SK-MEL-5 (cell line): ENCODE results near the gene SLC37A2. TPM values are rescaled to one million over a fixed set of nuclear protein-coding genes. Genes with fewer than 3 reads are reported as not detected.
A peak's percentile ranks its signal among the peaks of the same experiment; 100 is the strongest.

Experiments
- DNase-seq: peaks from one replicate; pipeline ENCODE4 v3.0.0-alpha.2; 2016; ENCODE audit warnings: low read depth, low spot score
- in situ Hi-C: cut with HindIII; loops from 2 replicates; pipeline ENCODE4 v1.10.0; 2016; ENCODE audit warnings: low sequenced_read_pairs, high pct_unique_total_duplicates, low pct_unique_long_range_greater_than_20kb
- total RNA-seq: library from RNA; depleted of rRNA; stranded (reverse); fragments of >200 nt; shearing (Covaris generic); gene quantifications from 2 replicates; pipeline ENCODE4 v1.2.3, GENCODE V29; 2014; rRNA removed

SLC37A2 gene
- total RNA-seq, 1 experiment from 2014 or later = 184 TPM

- DNase-seq = no peak
- in situ Hi-C loops = no loop called here
Observed at GRCh38 chr11:125123194-125123946, 60.3 kb downstream of the SLC37A2 start.

GRCh38 chr11:125123947-125124617 lies 61.0 kb downstream of the SLC37A2 start:
- DNase-seq = peak; percentile 78
- in situ Hi-C loops = no loop called here

GRCh38 chr11:125124618-125124992 lies 61.5 kb downstream of the SLC37A2 start:
- no peak for DNase-seq
- in situ Hi-C loops = no loop called here

GRCh38 chr11:125128450-125128849 lies 65.3 kb downstream of the SLC37A2 start:
- no peak for DNase-seq
- in situ Hi-C loops = no loop called here

GRCh38 chr11:125129316-125129993 lies 66.3 kb downstream of the SLC37A2 start:
- in situ Hi-C loops = no loop called here
- no peak for DNase-seq

- no peak for DNase-seq
- in situ Hi-C loops = no loop called here
Observed at GRCh38 chr11:125132071-125132470, 69.0 kb downstream of the SLC37A2 start.

GRCh38 chr11:125132596-125132995 lies 69.5 kb downstream of the SLC37A2 start:
- in situ Hi-C loops = no loop called here
- no peak for DNase-seq

GRCh38 chr11:125136001-125136400 lies 72.9 kb downstream of the SLC37A2 start:
- in situ Hi-C loops = no loop called here
- DNase-seq = no peak

GRCh38 chr11:125138966-125139365 lies 75.9 kb downstream of the SLC37A2 start:
- no peak for DNase-seq
- in situ Hi-C loops = no loop called here

- in situ Hi-C loops = loop anchor here (10.0 kb wide), 1 partner anchor 185 kb away; the partner anchor contains the start of gene CCDC15
- no peak for DNase-seq
Observed at GRCh38 chr11:125139778-125140177, 76.7 kb downstream of the SLC37A2 start.

Other genes starting within 250 kb of the SLC37A2 start
- gene ROBO3, start 197.9 kb upstream of the SLC37A2 start, total RNA-seq = 3.0 and 3.2 TPM in 2 replicates
- not detected in 2 replicates for gene ROBO4, start 165.4 kb upstream of the SLC37A2 start, total RNA-seq
- gene HEPN1, start 144.1 kb upstream of the SLC37A2 start, total RNA-seq = not detected in 2 replicates
- not detected in 2 replicates for gene HEPACAM, start 127.3 kb upstream of the SLC37A2 start, total RNA-seq
- gene CCDC15, start 109.1 kb upstream of the SLC37A2 start, total RNA-seq = 1.2 and 1.7 TPM in 2 replicates
- gene TMEM218, start 48.3 kb downstream of the SLC37A2 start, total RNA-seq = 26.9 and 33.8 TPM in 2 replicates
- 1.4 and 1.6 TPM in 2 replicates for gene PKNOX2, start 101.4 kb downstream of the SLC37A2 start, total RNA-seq